ENCODE results near the gene FAF1. TPM values are rescaled to one million over a fixed set of nuclear protein-coding genes. Genes with fewer than 3 reads are reported as not detected.

The FAF1 gene
- total and polyA plus RNA-seq, 2 donors (not counting 3 experiments of a cell fraction or from before 2014, with no cell fraction given): 9.0 to 57.6 TPM

- H3K79me2 ChIP-seq (ENCODE audit: control insufficient read depth, insufficient read depth, low read length): no peaks in the 10 kb centered on the region
- no peak overlapping the region for H3K9ac ChIP-seq (replicated peaks; ENCODE audit: extremely low read depth, insufficient read depth, low read length)
- H3K27me3 ChIP-seq (ENCODE audit: control insufficient read depth in 2 of 2, insufficient read depth in 2 of 2, low read length in 2 of 2): no peaks in the 10 kb centered on the region
- H3K27ac ChIP-seq (ENCODE audit: insufficient read depth, low read depth, low read length): no peak overlapping the region
- ChIA-PET POLR2A (no interaction called here), CTCF (interaction anchor here (1.3 to 1.4 kb wide), 2 partner anchors 9 to 11 kb away, joined by 3 read pairs; no protein-coding TSS in a partner anchor)
- H3K9me1 ChIP-seq (replicated peaks; ENCODE audit: control insufficient read depth, extremely low read depth, insufficient read depth, low read length): no peaks in the 10 kb centered on the region
- no peak overlapping the region for H3K4me3 ChIP-seq (replicated peaks in 1 of 3; ENCODE audit: insufficient read depth in 1 of 3, low read depth in 1 of 3, low read length in 3 of 3)
- intact Hi-C loops (cut with micrococcal nuclease): no loop called here
- H2AFZ ChIP-seq (ENCODE audit: low read depth, low read length): no peak overlapping the region
- H4K20me1 ChIP-seq (replicated peaks; ENCODE audit: control insufficient read depth, extremely low read depth, insufficient read depth, low read length): no peaks in the 10 kb centered on the region
- no peak for DNase-seq (ENCODE audit: low read depth, low spot score)
- BruUV-seq (replicated peaks): no TSS peak
- dilution Hi-C loops (cut with MboI; ENCODE audit: extremely low pct_ligation_motif_present, low sequenced_read_pairs): no loop called here
- H3K36me3 ChIP-seq (ENCODE audit: control insufficient read depth in 2 of 2, extremely low read depth in 1 of 2, insufficient read depth in 2 of 2, low read length in 2 of 2): peaks cover 0 to 7% of the 10 kb centered on the region in 2 experiments
- H3K4me2 ChIP-seq (ENCODE audit: insufficient read depth, low read length): no peak overlapping the region
- no peaks in the 10 kb centered on the region for H3K9me3 ChIP-seq (replicated peaks; ENCODE audit: control insufficient read depth, insufficient read depth, low read length)
- FAIRE-seq: no peak
- TF ChIP-seq FOS (IDR thresholded peaks at IDR 0.05; ENCODE audit: borderline replicate concordance, insufficient read depth, low read length) (no peak), POLR2A (IDR thresholded peaks at IDR 0.05; ENCODE audit: low read depth, low read length) (no peak), MYC (IDR thresholded peaks at IDR 0.05; ENCODE audit: low read depth, low read length) (no peak), EZH2 (IDR thresholded peaks at IDR 0.05; ENCODE audit: borderline replicate concordance, low read depth, low read length, severe bottlenecking) (no peak), POLR2AphosphoS5 (IDR thresholded peaks at IDR 0.05; ENCODE audit: insufficient read depth, low read depth, low read length) (no peak), CTCF (IDR thresholded peaks at IDR 0.05; ENCODE audit: extremely low read depth in 1 of 2, insufficient read depth in 1 of 2, low read depth in 1 of 2, low read length in 2 of 2) (no peak), GATA2 (IDR thresholded peaks at IDR 0.05; ENCODE audit: insufficient read depth, insufficient read length, low read depth, low read length) (no peak), JUN (IDR thresholded peaks at IDR 0.05; ENCODE audit: borderline replicate concordance, insufficient read depth, insufficient read length, low read depth) (no peak)
- TF ChIP-seq, protein P1, sequence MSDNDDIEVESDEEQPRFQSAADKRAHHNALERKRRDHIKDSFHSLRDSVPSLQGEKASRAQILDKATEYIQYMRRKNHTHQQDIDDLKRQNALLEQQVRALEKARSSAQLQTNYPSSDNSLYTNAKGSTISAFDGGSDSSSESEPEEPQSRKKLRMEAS (IDR thresholded peaks at IDR 0.05; ENCODE audit: insufficient read depth, insufficient read length): no peak
- H3K4me1 ChIP-seq (ENCODE audit: control insufficient read depth, extremely low read depth, insufficient read depth, low read length): no peaks in the 10 kb centered on the region
Observed at GRCh38 chr1:50562106-50562505, 398.0 kb downstream of the FAF1 start.
